Rectal smooth muscle tissue (tissue), 1 donor: ENCODE data around the gene DNAH7.
"Not testable (repeated sequence)": the region's sequence is repeated elsewhere in the genome, so short reads cannot be mapped to it uniquely, and the experiment has no call there.

Source experiments
- H3K27ac ChIP-seq: one replicate; pipeline ENCODE4 v1.7.0; 2013; ENCODE audit warnings: low read depth, low read length, inconsistent platforms
- H3K27me3 ChIP-seq: one replicate; pipeline ENCODE4 v1.7.0; 2013; ENCODE audit warnings: low read length; ENCODE audit not compliant: control insufficient read depth, insufficient read depth
- H3K36me3 ChIP-seq: one replicate; pipeline ENCODE4 v1.7.0; 2013; ENCODE audit warnings: low read length; ENCODE audit not compliant: control insufficient read depth, insufficient read depth
- H3K4me1 ChIP-seq: one replicate; pipeline ENCODE4 v1.7.0; 2013; ENCODE audit warnings: low read length; ENCODE audit not compliant: control insufficient read depth, insufficient read depth
- H3K4me3 ChIP-seq: one replicate; pipeline ENCODE4 v1.7.0; 2013; ENCODE audit warnings: low read length
- H3K9ac ChIP-seq: one replicate; pipeline ENCODE4 v1.7.0; 2013; ENCODE audit warnings: low read length

The DNAH7 gene

GRCh38 chr2:196096982-196097745 lies 28.5 kb upstream of the DNAH7 start:
- H3K4me3 ChIP-seq = no peak overlapping the region
- H3K4me1 ChIP-seq = no peaks in the 10 kb centered on the region
- no peaks in the 10 kb centered on the region for H3K27me3 ChIP-seq
- H3K9ac ChIP-seq = no peak overlapping the region
- H3K27ac ChIP-seq = no peak overlapping the region
- H3K36me3 ChIP-seq = no peaks in the 10 kb centered on the region

- Histone ChIP-seq H3K9ac (no peak overlapping the region), H3K36me3 (no peaks in the 10 kb centered on the region), H3K27ac (no peak overlapping the region), H3K4me1 (no peaks in the 10 kb centered on the region), H3K27me3 (no peaks in the 10 kb centered on the region), H3K4me3 (no peak overlapping the region)
Observed at GRCh38 chr2:196096264-196096663, 27.6 kb upstream of the DNAH7 start.

GRCh38 chr2:196089448-196089847 lies 20.8 kb upstream of the DNAH7 start:
- H3K27me3 ChIP-seq, H3K9ac ChIP-seq, H3K4me3 ChIP-seq, H3K36me3 ChIP-seq, H3K4me1 ChIP-seq, H3K27ac ChIP-seq: not testable (repeated sequence)

DNA sequence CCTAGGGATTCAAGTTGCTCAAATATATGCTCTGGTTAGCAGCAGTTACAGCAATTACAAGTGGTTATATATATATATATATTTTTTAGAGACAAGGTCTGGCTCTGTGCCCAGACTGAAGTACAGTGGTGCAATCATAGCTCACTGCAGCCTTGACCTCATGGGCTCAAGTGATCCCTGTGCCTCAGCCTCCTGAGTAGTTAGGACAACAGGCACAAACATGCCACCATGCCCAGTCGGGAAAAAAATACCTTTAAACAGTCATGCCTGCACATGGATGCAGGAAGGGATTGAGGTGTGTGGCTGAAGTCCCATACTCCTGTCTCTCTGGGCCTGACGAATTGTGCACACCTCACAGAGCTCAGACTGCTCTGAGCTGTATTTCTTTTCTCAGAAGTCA lies 19.6 kb upstream of the DNAH7 start:
- Histone ChIP-seq H3K27ac (no peak overlapping the region), H3K27me3 (no peaks in the 10 kb centered on the region), H3K4me1 (no peaks in the 10 kb centered on the region), H3K36me3 (no peaks in the 10 kb centered on the region), H3K9ac (no peak overlapping the region), H3K4me3 (no peak overlapping the region)

DNA sequence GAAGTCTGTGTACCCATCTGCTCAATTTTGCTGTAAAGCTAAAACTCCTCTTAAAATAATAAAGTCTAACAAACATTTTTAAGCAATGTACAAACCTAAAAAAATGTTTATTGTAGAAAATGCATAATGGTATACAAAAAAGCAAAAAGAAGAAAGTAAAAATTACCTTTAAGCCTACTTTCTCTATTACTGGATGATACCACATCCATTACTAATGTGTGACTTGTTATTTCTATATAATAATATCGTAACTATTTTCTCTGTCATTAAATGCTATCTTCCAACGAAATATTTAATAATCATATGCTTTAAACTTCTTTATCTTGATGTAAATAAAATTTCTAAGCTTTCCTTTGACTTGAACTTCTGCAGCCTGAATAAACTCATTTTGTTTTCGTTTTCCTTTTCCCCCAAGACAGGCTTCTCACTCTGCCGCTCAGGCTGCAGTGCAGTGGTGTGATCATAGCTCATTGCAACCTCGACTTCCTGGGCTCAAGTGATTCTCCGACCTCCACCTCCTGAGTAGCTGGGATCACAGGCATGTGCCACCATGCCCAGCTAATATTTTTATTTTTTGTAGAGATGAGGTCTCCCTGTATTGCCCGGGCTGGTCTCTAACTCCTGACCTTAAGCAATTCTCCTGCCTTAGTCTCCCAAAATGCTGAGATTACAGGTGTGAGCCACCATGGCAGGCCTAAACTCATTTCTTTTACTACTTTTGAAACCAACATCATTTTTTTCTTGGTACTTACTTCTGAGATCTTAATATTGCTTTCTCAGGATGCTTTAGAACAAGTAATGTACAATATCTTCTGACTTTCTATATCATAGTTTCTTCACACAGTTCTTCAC lies 18.1 kb upstream of the DNAH7 start:
- Histone ChIP-seq H3K27ac (no peak overlapping the region), H3K9ac (no peak overlapping the region)

DNA sequence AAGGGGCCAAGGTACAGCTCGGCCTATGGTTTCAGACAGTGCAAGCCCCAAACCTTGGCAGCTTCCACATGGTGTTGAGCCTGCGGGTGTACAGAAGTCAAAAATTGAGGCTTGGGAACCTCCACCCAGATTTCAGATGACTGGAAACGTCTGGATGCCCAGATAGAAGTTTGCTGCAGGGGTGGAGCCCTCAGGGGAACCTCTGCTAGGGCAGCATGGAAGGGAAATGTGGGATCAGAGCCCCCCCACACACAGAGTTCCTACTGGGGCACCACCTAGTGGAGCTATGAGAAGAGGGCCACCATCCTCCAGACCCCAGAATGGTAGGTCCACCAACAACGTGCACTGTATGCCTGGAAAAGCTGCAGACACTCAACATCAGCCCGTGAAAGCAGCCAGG lies 15.0 kb upstream of the DNAH7 start:
- Histone ChIP-seq H3K27ac (no peak overlapping the region), H3K4me1 (no peaks in the 10 kb centered on the region), H3K36me3 (no peaks in the 10 kb centered on the region), H3K4me3 (no peak overlapping the region), H3K27me3 (no peaks in the 10 kb centered on the region), H3K9ac (no peak overlapping the region)

More for the DNA sequence above, 18.1 kb upstream of the DNAH7 start:
- H3K4me3 ChIP-seq = no peak overlapping the region
- H3K4me1 ChIP-seq = no peaks in the 10 kb centered on the region
- no peaks in the 10 kb centered on the region for H3K36me3 ChIP-seq
- no peaks in the 10 kb centered on the region for H3K27me3 ChIP-seq

DNA sequence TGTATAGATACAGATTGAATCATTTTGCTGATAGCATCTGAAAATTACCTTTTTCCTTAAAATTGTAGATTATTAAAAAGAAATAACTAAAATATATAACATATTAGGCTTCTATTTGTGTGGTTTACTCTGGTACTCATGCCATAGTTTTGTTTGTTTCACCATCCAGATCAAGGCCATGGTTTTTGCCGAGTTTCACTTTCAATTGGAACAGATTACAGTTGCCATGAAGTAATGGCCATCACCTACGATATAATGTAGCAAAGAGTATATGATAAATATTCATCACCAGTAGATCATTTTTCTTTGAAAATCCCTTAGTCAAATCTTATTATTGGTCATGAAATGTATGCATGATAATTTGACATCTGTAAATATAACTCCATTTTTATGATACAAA lies 11.9 kb upstream of the DNAH7 start:
- no peak overlapping the region for H3K27ac ChIP-seq
- H3K36me3 ChIP-seq = no peaks in the 10 kb centered on the region
- no peak overlapping the region for H3K4me3 ChIP-seq
- no peaks in the 10 kb centered on the region for H3K27me3 ChIP-seq
- H3K4me1 ChIP-seq = no peaks in the 10 kb centered on the region
- no peak overlapping the region for H3K9ac ChIP-seq

- H3K27me3 ChIP-seq = no peaks in the 10 kb centered on the region
- no peaks in the 10 kb centered on the region for H3K4me1 ChIP-seq
- H3K27ac ChIP-seq = no peak overlapping the region
- no peak overlapping the region for H3K4me3 ChIP-seq
- H3K9ac ChIP-seq = no peak overlapping the region
- H3K36me3 ChIP-seq = no peaks in the 10 kb centered on the region
Observed at GRCh38 chr2:196079052-196079451, 10.4 kb upstream of the DNAH7 start.

GRCh38 chr2:196077821-196078220 lies 9.2 kb upstream of the DNAH7 start:
- Histone ChIP-seq H3K36me3 (no peaks in the 10 kb centered on the region), H3K4me3 (no peak overlapping the region), H3K27me3 (no peaks in the 10 kb centered on the region), H3K27ac (no peak overlapping the region), H3K4me1 (no peaks in the 10 kb centered on the region), H3K9ac (no peak overlapping the region)

DNA sequence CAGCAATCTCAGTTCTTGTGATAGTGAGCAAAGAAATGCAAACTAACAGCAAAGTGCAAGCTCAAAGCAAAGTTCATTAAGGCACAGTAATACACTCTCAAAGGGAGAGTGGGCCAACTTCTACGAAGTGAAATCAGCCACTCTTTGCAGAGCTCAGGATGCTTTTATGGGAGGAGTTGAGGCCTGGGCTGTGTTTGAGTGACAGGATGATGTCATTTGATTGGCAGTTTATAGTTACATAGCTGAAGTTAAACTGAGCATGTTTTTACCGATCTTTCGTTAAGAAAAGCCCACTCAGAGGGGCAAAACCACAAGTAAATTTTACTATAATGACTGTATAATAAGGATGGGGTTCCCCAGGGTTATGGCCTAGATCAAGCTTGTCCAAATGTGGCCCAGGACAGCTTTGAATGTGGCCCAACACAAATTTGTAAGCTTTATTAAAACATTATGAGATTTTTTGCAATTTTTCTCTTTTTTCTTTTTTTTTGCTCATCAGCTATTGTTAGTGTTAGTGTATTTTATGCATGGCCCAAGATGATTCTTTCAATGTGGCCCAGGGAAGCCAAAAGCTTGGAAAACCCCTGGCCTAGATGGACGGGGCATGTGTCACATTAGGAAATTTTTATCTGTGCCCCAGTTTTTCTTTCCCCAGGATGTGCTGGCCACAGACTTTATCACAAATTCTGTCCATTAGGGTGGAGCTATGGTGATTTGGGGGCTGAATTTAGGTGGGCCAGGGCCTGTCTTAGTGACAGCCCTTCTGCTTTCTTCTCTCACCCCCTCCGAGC lies 8.3 kb upstream of the DNAH7 start:
- Histone ChIP-seq H3K27me3 (no peaks in the 10 kb centered on the region), H3K27ac (no peak overlapping the region), H3K9ac (no peak overlapping the region), H3K4me1 (no peaks in the 10 kb centered on the region), H3K4me3 (no peak overlapping the region), H3K36me3 (no peaks in the 10 kb centered on the region)

GRCh38 chr2:196075196-196075595 lies 6.6 kb upstream of the DNAH7 start:
- no peak overlapping the region for H3K4me3 ChIP-seq
- no peaks in the 10 kb centered on the region for H3K4me1 ChIP-seq
- H3K9ac ChIP-seq = no peak overlapping the region
- H3K27me3 ChIP-seq = no peaks in the 10 kb centered on the region
- no peaks in the 10 kb centered on the region for H3K36me3 ChIP-seq
- no peak overlapping the region for H3K27ac ChIP-seq

DNA sequence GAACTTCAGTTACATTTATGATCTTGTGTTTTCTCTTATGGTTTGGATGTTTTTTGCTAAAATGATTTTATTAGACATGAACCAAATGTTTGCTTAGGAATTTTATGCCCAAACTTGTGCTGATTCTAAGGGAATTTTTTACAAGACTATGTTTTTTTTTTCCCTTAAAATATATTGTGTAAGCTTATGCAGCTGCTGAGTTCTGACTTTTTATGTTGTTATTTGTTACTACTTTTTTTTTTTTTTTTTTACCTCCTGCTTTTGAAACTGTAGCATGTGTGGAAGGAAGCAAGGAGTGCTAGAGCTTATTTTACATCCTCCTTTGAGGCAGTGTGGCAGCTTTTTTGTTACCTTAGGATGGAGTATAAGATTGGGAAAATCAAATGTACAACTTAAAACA lies 6.0 kb upstream of the DNAH7 start:
- H3K27ac ChIP-seq = no peak overlapping the region
- H3K36me3 ChIP-seq = no peaks in the 10 kb centered on the region
- no peaks in the 10 kb centered on the region for H3K4me1 ChIP-seq
- H3K4me3 ChIP-seq = no peak overlapping the region
- no peaks in the 10 kb centered on the region for H3K27me3 ChIP-seq
- H3K9ac ChIP-seq = no peak overlapping the region
